Measurements from ENCODE around the gene PPP1R3D. TPM values are rescaled to one million over a fixed set of nuclear protein-coding genes. Genes with fewer than 3 reads are reported as not detected.

The PPP1R3D gene
- total and polyA plus RNA-seq, 2 of the 8 experiments (the other 6 are each of a cell fraction or from before 2014, with no cell fraction given): 1.4 to 3.9 TPM

DNA sequence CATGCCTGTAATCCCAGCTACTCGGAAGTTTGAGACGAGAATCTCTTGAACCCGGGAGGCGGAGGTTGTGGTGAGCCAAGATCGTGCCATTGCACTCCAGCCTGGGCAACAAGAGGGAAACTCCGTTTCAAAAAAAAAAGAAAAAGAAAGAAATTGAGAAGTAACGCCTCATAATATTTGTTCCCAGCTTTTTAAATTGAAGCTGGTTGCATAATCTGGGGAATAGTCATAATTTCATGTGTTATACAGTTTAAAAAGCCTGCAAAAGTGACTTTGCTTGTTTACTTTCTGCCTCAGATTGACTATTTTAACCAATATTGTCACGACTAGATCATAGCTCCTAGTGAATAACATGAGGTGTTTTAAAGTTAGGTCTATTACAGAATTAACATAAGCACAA, 7.3 kb upstream of the PPP1R3D start:
- no peak overlapping the region for H2AK5ac ChIP-seq (ENCODE audit: low read depth, low read length)
- H3K23ac ChIP-seq (ENCODE audit: insufficient read length): no peak overlapping the region
- WGBS, 2 experiments (ENCODE audit: extremely low coverage in 1 of 2, insufficient coverage in 1 of 2, insufficient read length in 1 of 2, insufficient replicate concordance in 2 of 2, low coverage in 1 of 2, low lambda C conversion rate in 2 of 2, missing lambda C conversion rate in 1 of 2): 92% methylated on average over 8 of the region's 8 CpGs; no CpG with 5 or more reads in 1 of the 2 experiments
- ChIA-PET CTCF (ENCODE audit: partially characterized antibody) (interaction anchor here (0.8 to 4.0 kb wide), 6 partner anchors 8 to 110 kb away, joined by 3 to 23 read pairs (median 6); partner anchors contain the start of gene SYCP2), POLR2A (ENCODE audit: partially characterized antibody) (no interaction called here)
- H3K23me2 ChIP-seq (ENCODE audit: low read depth, low read length): no peaks in the 10 kb centered on the region
- no peak overlapping the region for H2BK12ac ChIP-seq (ENCODE audit: low read depth, low read length)
- no peaks in the 10 kb centered on the region for H3K27me3 ChIP-seq (replicated peaks in 1 of 4; ENCODE audit: control insufficient read depth in 3 of 4, extremely low read depth in 1 of 4, insufficient read depth in 3 of 4, low read length in 3 of 4)
- DNase-seq (ENCODE audit: low read depth in 1 of 2, low spot score in 2 of 2): no peak
- no peaks in the 10 kb centered on the region for H3K9me3 ChIP-seq (ENCODE audit: insufficient read depth in 2 of 2, low read depth in 1 of 2, low read length in 1 of 2)
- H3K56ac ChIP-seq (replicated peaks; ENCODE audit: insufficient read length, low read depth, low read length): no peak overlapping the region
- no peak overlapping the region for H4K5ac ChIP-seq (ENCODE audit: insufficient read length, low read depth, low read length)
- no peak overlapping the region for H3K14ac ChIP-seq (ENCODE audit: insufficient read length)
- H4K20me1 ChIP-seq (replicated peaks in 1 of 2; ENCODE audit: control insufficient read depth in 1 of 2, insufficient read depth in 2 of 2, low read length in 2 of 2): peaks cover 0 to 2% of the 10 kb centered on the region in 2 experiments
- no peak overlapping the region for H2AFZ ChIP-seq (ENCODE audit: low read length)
- peaks cover 0 to 14% (median 4%) of the 10 kb centered on the region in 4 experiments; a peak in 3 of 8 replicates for H3K36me3 ChIP-seq (ENCODE audit: control insufficient read depth in 2 of 4, insufficient read depth in 4 of 4, low read length in 3 of 4)
- H3K27ac ChIP-seq (ENCODE audit: low read depth, low read length): no peak overlapping the region
- no peak overlapping the region for H3K18ac ChIP-seq (ENCODE audit: extremely low read depth, low read length)
- no peak overlapping the region for H4K91ac ChIP-seq (replicated peaks; ENCODE audit: insufficient read length, low read length)
- H3K4ac ChIP-seq (replicated peaks; ENCODE audit: insufficient read length, low read depth, low read length): no peak overlapping the region
- H2BK5ac ChIP-seq (ENCODE audit: low read depth, low read length): no peak overlapping the region
- H2BK20ac ChIP-seq (ENCODE audit: low read length): no peak overlapping the region
- H3K79me2 ChIP-seq (ENCODE audit: control insufficient read depth in 1 of 2, insufficient read depth in 2 of 2, low read length in 2 of 2): 0 out of 4 replicates have a peak, but pooled peaks cover 0 to 3% of the 10 kb centered on the region in 2 experiments
- TF ChIP-seq, protein P1, sequence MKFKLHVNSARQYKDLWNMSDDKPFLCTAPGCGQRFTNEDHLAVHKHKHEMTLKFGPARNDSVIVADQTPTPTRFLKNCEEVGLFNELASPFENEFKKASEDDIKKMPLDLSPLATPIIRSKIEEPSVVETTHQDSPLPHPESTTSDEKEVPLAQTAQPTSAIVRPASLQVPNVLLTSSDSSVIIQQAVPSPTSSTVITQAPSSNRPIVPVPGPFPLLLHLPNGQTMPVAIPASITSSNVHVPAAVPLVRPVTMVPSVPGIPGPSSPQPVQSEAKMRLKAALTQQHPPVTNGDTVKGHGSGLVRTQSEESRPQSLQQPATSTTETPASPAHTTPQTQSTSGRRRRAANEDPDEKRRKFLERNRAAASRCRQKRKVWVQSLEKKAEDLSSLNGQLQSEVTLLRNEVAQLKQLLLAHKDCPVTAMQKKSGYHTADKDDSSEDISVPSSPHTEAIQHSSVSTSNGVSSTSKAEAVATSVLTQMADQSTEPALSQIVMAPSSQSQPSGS (IDR thresholded peaks at IDR 0.05; ENCODE audit: low read length): no peak
- no peak for TF ChIP-seq TAF1 (IDR thresholded peaks at IDR 0.05; ENCODE audit: low read depth, low read length)
- TF ChIP-seq, protein P2, sequence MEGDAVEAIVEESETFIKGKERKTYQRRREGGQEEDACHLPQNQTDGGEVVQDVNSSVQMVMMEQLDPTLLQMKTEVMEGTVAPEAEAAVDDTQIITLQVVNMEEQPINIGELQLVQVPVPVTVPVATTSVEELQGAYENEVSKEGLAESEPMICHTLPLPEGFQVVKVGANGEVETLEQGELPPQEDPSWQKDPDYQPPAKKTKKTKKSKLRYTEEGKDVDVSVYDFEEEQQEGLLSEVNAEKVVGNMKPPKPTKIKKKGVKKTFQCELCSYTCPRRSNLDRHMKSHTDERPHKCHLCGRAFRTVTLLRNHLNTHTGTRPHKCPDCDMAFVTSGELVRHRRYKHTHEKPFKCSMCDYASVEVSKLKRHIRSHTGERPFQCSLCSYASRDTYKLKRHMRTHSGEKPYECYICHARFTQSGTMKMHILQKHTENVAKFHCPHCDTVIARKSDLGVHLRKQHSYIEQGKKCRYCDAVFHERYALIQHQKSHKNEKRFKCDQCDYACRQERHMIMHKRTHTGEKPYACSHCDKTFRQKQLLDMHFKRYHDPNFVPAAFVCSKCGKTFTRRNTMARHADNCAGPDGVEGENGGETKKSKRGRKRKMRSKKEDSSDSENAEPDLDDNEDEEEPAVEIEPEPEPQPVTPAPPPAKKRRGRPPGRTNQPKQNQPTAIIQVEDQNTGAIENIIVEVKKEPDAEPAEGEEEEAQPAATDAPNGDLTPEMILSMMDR (IDR thresholded peaks at IDR 0.05; ENCODE audit: control extremely low read depth in 1 of 3, insufficient read depth in 1 of 3, low read depth in 1 of 3, low read length in 3 of 3): no peak
- no peak for TF ChIP-seq RXRA (IDR thresholded peaks at IDR 0.05; ENCODE audit: insufficient read depth, low read depth, low read length)
- TF ChIP-seq POU5F1 (IDR thresholded peaks at IDR 0.05; ENCODE audit: low read depth, low read length): no peak
- no peak for TF ChIP-seq FOSL1 (IDR thresholded peaks at IDR 0.05; ENCODE audit: insufficient read depth, low read depth, low read length)
- TF ChIP-seq SAP30 (IDR thresholded peaks at IDR 0.05; ENCODE audit: insufficient read depth, insufficient replicate concordance, low read length): no peak
- H3K9ac ChIP-seq (replicated peaks in 1 of 4; ENCODE audit: extremely low read depth in 1 of 4, low read depth in 3 of 4, low read length in 3 of 4): no peak overlapping the region
- no peak overlapping the region for H4K8ac ChIP-seq (ENCODE audit: extremely low read depth, insufficient read depth, low read length)
- peaks cover 0 to 2% (median 0%) of the 10 kb centered on the region in 4 experiments; a peak in 1 of 7 replicates for H3K4me1 ChIP-seq (replicated peaks in 1 of 4; ENCODE audit: control insufficient read depth in 3 of 4, insufficient read depth in 4 of 4, low read length in 3 of 4)
- FAIRE-seq: no peak
- H3K79me1 ChIP-seq (ENCODE audit: low read depth, low read length): no peaks in the 10 kb centered on the region
- no peak overlapping the region for H2BK15ac ChIP-seq (ENCODE audit: low read length)
- no peak overlapping the region for H3K4me2 ChIP-seq (ENCODE audit: insufficient read depth in 1 of 2, low read depth in 2 of 2, low read length in 2 of 2)
- H3K4me3 ChIP-seq (ENCODE audit: extremely low read depth in 1 of 4, insufficient read depth in 2 of 4, low read depth in 3 of 4, low read length in 4 of 4): no peak overlapping the region
- H2BK120ac ChIP-seq (replicated peaks; ENCODE audit: low read depth, low read length): no peak overlapping the region

Data from H1 (cell line).